Stomach (tissue), 4 donors: ENCODE measurements around the gene DNAH10.

Experiments
- EP300 ChIP-seq: sonication (generic); formaldehyde crosslinking; IDR thresholded peaks from one replicate; pipeline ENCODE4 v1.6.1; 2017; ENCODE audit warnings: antibody characterized with exemption
- POLR2A ChIP-seq, 4 donors: fragments of 450-650 bp; IDR thresholded peaks; one replicate each; pipeline ENCODE4 v1.6.1; 2016; ENCODE audit warnings: antibody characterized with exemption in 4 of 4, control low read depth in 2 of 4, mild to moderate bottlenecking in 1 of 4, moderate library complexity in 1 of 4
- POLR2AphosphoS5 ChIP-seq, 3 donors: sonication (generic); formaldehyde crosslinking; IDR thresholded peaks; one replicate each; pipeline ENCODE4 v1.6.1; 2016; ENCODE audit warnings: antibody characterized with exemption in 3 of 3
- TF ChIP-seq, protein P1 (sequence below), 7 experiments: fragments of 450-650 bp in 4 of 7; fragments of 200-600 bp in 3 of 7; sonication (generic) in 3 of 7; IDR thresholded peaks; one replicate each; pipeline ENCODE4 v1.5.1; 2016 to 2019; ENCODE audit warnings: antibody characterized with exemption in 7 of 7, control low read depth in 2 of 7, mild to moderate bottlenecking in 1 of 7

- TF ChIP-seq, protein P1, sequence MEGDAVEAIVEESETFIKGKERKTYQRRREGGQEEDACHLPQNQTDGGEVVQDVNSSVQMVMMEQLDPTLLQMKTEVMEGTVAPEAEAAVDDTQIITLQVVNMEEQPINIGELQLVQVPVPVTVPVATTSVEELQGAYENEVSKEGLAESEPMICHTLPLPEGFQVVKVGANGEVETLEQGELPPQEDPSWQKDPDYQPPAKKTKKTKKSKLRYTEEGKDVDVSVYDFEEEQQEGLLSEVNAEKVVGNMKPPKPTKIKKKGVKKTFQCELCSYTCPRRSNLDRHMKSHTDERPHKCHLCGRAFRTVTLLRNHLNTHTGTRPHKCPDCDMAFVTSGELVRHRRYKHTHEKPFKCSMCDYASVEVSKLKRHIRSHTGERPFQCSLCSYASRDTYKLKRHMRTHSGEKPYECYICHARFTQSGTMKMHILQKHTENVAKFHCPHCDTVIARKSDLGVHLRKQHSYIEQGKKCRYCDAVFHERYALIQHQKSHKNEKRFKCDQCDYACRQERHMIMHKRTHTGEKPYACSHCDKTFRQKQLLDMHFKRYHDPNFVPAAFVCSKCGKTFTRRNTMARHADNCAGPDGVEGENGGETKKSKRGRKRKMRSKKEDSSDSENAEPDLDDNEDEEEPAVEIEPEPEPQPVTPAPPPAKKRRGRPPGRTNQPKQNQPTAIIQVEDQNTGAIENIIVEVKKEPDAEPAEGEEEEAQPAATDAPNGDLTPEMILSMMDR (IDR thresholded peaks at IDR 0.05) = no peak
- TF ChIP-seq POLR2AphosphoS5 (IDR thresholded peaks at IDR 0.05) (no peak), POLR2A (IDR thresholded peaks at IDR 0.05) (no peak), EP300 (no peak)
Observed at GRCh38 chr12:123715195-123715594, 46.9 kb upstream of the DNAH10 start.
